Body of pancreas (tissue), 4 donors: ENCODE data around the gene PHTF2. TPM values are rescaled to one million over a fixed set of nuclear protein-coding genes. Genes with fewer than 3 reads are reported as not detected.

Experiments used
- ATAC-seq: fragments of 150-250 bp; one replicate; pipeline ENCODE4 v1.9.1; 2016
- DNase-seq, 4 donors: peaks; one replicate each; pipeline ENCODE4 v3.0.0-alpha.2; 2019
- H3K27ac ChIP-seq, 4 donors: fragments of 200-600 bp; sonication (generic); 1 replicate in 3 of 4; 2 replicates in 1 of 4; pipeline versions ENCODE4 v1.5.1 to v1.6.1; 2016 to 2019; ENCODE audit warnings: mild to moderate bottlenecking in 1 of 4, mixed read lengths in 1 of 4, moderate library complexity in 1 of 4
- H3K27me3 ChIP-seq, 2 donors: fragments of 200-600 bp; sonication (generic); one replicate each; pipeline ENCODE4 v1.6.0; 2016; ENCODE audit warnings: mild to moderate bottlenecking in 1 of 2
- H3K36me3 ChIP-seq, 2 donors: fragments of 200-600 bp; sonication (generic); replicated peaks in 1 of 2; 2 replicates each; pipeline ENCODE4 v1.5.1; 2016; ENCODE audit warnings: low read depth in 2 of 2; ENCODE audit not compliant: insufficient read depth in 1 of 2
- H3K4me1 ChIP-seq: fragments of 200-600 bp; sonication (generic); one replicate; pipeline ENCODE4 v1.6.0; 2016
- H3K4me3 ChIP-seq, 2 donors: fragments of 200-600 bp; sonication (generic); 1 replicate in 1 of 2; 2 replicates in 1 of 2; pipeline ENCODE4 v1.5.1; 2016 to 2019
- H3K9me3 ChIP-seq, 3 donors: fragments of 200-600 bp; sonication (generic); 1 replicate in 2 of 3; 2 replicates in 1 of 3; pipeline ENCODE4 v1.5.1; 2016
- POLR2A ChIP-seq, 3 donors: fragments of 450-650 bp; IDR thresholded peaks; one replicate each; pipeline ENCODE4 v1.6.1; 2016; ENCODE audit warnings: antibody characterized with exemption in 3 of 3, mild to moderate bottlenecking in 2 of 3
- WGBS, 2 donors: methylation state at CpG; one replicate each; pipeline ENCODE4 v1.1.5; 2017; 5-methylcytosine and 5-hydroxymethylcytosine counted together
- intact Hi-C: fragments of 100-400 bp; cut with DNase I; formaldehyde crosslinking; loops from one replicate; pipeline ENCODE4 v1.15.1; 2023
- total RNA-seq, 2 donors: library from RNA; depleted of rRNA; stranded (reverse); fragments of >200 nt; gene quantifications; one replicate each; pipeline ENCODE4 v1.1.0, GENCODE V29; 2016
- TF ChIP-seq, protein P1 (sequence below), 7 experiments: fragments of 450-650 bp in 4 of 7; fragments of 200-600 bp in 3 of 7; sonication (generic) in 3 of 7; IDR thresholded peaks; one replicate each; pipeline ENCODE4 v1.5.1; 2016 to 2019; ENCODE audit warnings: antibody characterized with exemption in 7 of 7

PHTF2 gene
- total RNA-seq, 2 donors from 2014 or later, result 7.9 to 9.6 TPM

GRCh38 chr7:77823787-77824186 lies 25.2 kb downstream of the PHTF2 start:
- H3K36me3 ChIP-seq, result no peaks in the 10 kb centered on the region
- ATAC-seq (peak; percentile 62), DNase-seq (no peak)
- TF ChIP-seq POLR2A (IDR thresholded peaks at IDR 0.05), result no peak
- TF ChIP-seq, protein P1, sequence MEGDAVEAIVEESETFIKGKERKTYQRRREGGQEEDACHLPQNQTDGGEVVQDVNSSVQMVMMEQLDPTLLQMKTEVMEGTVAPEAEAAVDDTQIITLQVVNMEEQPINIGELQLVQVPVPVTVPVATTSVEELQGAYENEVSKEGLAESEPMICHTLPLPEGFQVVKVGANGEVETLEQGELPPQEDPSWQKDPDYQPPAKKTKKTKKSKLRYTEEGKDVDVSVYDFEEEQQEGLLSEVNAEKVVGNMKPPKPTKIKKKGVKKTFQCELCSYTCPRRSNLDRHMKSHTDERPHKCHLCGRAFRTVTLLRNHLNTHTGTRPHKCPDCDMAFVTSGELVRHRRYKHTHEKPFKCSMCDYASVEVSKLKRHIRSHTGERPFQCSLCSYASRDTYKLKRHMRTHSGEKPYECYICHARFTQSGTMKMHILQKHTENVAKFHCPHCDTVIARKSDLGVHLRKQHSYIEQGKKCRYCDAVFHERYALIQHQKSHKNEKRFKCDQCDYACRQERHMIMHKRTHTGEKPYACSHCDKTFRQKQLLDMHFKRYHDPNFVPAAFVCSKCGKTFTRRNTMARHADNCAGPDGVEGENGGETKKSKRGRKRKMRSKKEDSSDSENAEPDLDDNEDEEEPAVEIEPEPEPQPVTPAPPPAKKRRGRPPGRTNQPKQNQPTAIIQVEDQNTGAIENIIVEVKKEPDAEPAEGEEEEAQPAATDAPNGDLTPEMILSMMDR (IDR thresholded peaks at IDR 0.05), result no peak
- H3K27me3 ChIP-seq, result no peaks in the 10 kb centered on the region
- peaks cover 5% of the 10 kb centered on the region for H3K4me1 ChIP-seq
- H3K27ac ChIP-seq, result peak overlapping the region in 2 of 4 donors; percentile 32 to 36
- intact Hi-C loops, result no loop called here
- H3K9me3 ChIP-seq, result peaks cover 0 to 24% (median 0%) of the 10 kb centered on the region in 3 donors
- no peak overlapping the region for H3K4me3 ChIP-seq
- WGBS, 2 donors, result 67 to 68% methylated on average over 2 of the region's 2 CpGs

GRCh38 chr7:77824636-77825035 lies 26.1 kb downstream of the PHTF2 start:
- Histone ChIP-seq H3K9me3 (peaks cover 0 to 24% (median 0%) of the 10 kb centered on the region in 3 donors), H3K4me1 (peaks cover 5% of the 10 kb centered on the region), H3K27ac (peak overlapping the region in 1 of 4 donors; percentile 36), H3K27me3 (no peaks in the 10 kb centered on the region), H3K36me3 (no peaks in the 10 kb centered on the region), H3K4me3 (no peak overlapping the region)
- intact Hi-C loops, result no loop called here
- TF ChIP-seq, protein P1 (IDR thresholded peaks at IDR 0.05), result no peak
- TF ChIP-seq POLR2A (IDR thresholded peaks at IDR 0.05), result no peak
- ATAC-seq (no peak), DNase-seq (no peak)
- 91 to 98% methylated on average over 5 of the region's 5 CpGs for WGBS, 2 donors

DNA sequence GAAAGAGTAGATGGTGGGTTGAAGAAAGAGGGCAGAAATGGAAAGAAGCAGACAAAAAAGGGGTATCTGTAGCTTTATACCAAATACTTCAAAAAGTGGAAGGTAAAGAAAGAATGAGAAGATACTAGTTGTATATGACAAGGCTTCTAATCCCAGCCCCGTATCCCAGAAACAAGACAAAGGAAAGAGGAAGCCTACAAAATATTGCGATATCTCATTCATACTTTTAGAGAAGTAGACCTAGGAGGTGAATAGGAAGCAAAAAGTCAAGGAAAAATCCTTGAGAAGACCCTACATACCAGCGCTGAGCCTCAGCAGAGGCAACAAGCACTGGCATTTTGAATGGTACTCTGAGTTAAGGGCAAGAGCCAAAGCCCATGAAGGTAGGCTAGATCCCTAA lies 26.6 kb downstream of the PHTF2 start:
- Histone ChIP-seq H3K9me3 (peaks cover 0 to 19% (median 0%) of the 10 kb centered on the region in 3 donors), H3K27ac (no peak overlapping the region), H3K36me3 (no peaks in the 10 kb centered on the region), H3K4me3 (no peak overlapping the region), H3K27me3 (no peaks in the 10 kb centered on the region), H3K4me1 (peaks cover 5% of the 10 kb centered on the region)
- ATAC-seq (no peak), DNase-seq (no peak)
- TF ChIP-seq, protein P1 (IDR thresholded peaks at IDR 0.05), result no peak
- no peak for TF ChIP-seq POLR2A (IDR thresholded peaks at IDR 0.05)
- WGBS, 2 donors, result 85 to 91% methylated on average over 3 of the region's 3 CpGs
- intact Hi-C loops, result no loop called here

GRCh38 chr7:77826300-77826699 lies 27.7 kb downstream of the PHTF2 start:
- Histone ChIP-seq H3K27ac (no peak overlapping the region), H3K9me3 (peaks cover 0 to 9% (median 0%) of the 10 kb centered on the region in 3 donors), H3K36me3 (no peaks in the 10 kb centered on the region), H3K27me3 (no peaks in the 10 kb centered on the region), H3K4me1 (peaks cover 5% of the 10 kb centered on the region), H3K4me3 (no peak overlapping the region)
- DNase-seq (no peak), ATAC-seq (no peak)
- no peak for TF ChIP-seq POLR2A (IDR thresholded peaks at IDR 0.05)
- TF ChIP-seq, protein P1 (IDR thresholded peaks at IDR 0.05), result no peak
- WGBS, 2 donors, result 83 to 91% methylated on average over 2 of the region's 2 CpGs
- intact Hi-C loops, result no loop called here

DNA sequence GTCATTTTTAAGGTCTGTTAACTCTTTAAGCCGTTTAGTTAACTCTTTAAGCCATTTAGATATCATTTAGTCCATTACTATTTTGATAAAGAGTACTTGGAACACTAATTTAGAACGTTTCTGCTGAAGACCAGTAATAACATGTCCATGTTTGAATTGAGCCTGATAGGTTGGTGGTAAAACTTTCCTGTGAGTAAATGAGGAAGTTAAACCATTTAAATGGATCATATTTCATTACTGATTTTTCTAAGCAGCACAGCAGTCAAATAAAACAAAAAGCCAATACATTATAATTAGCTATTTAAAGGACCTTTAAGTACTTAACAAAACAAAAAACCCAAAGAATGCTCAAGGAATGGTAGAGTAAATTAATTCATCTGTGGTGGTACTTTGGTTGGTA lies 29.4 kb downstream of the PHTF2 start:
- no peak overlapping the region for H3K27ac ChIP-seq
- no peaks in the 10 kb centered on the region for H3K27me3 ChIP-seq
- DNase-seq, result no peak
- WGBS, 2 donors, result 49 to 57% methylated on average over 2 of the region's 2 CpGs
- H3K36me3 ChIP-seq, result no peaks in the 10 kb centered on the region
- no peak for ATAC-seq
- peaks cover 9% of the 10 kb centered on the region for H3K4me1 ChIP-seq
- no peak overlapping the region for H3K4me3 ChIP-seq
- intact Hi-C loops, result no loop called here
- no peak for TF ChIP-seq POLR2A (IDR thresholded peaks at IDR 0.05)
- TF ChIP-seq, protein P1 (IDR thresholded peaks at IDR 0.05), result no peak
- H3K9me3 ChIP-seq, result peaks cover 0 to 4% (median 0%) of the 10 kb centered on the region in 3 donors
